Measurements from ENCODE around the gene XAF1.

- TF ChIP-seq, protein P1, sequence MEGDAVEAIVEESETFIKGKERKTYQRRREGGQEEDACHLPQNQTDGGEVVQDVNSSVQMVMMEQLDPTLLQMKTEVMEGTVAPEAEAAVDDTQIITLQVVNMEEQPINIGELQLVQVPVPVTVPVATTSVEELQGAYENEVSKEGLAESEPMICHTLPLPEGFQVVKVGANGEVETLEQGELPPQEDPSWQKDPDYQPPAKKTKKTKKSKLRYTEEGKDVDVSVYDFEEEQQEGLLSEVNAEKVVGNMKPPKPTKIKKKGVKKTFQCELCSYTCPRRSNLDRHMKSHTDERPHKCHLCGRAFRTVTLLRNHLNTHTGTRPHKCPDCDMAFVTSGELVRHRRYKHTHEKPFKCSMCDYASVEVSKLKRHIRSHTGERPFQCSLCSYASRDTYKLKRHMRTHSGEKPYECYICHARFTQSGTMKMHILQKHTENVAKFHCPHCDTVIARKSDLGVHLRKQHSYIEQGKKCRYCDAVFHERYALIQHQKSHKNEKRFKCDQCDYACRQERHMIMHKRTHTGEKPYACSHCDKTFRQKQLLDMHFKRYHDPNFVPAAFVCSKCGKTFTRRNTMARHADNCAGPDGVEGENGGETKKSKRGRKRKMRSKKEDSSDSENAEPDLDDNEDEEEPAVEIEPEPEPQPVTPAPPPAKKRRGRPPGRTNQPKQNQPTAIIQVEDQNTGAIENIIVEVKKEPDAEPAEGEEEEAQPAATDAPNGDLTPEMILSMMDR (IDR thresholded peaks at IDR 0.05), result no peak
- TF ChIP-seq POLR2AphosphoS5 (IDR thresholded peaks at IDR 0.05) (no peak), POLR2A (IDR thresholded peaks at IDR 0.05) (no peak), EP300 (IDR thresholded peaks at IDR 0.05) (no peak)
Observed at GRCh38 chr17:6711681-6712057, 44.2 kb upstream of the XAF1 start.
